Thoracic aorta (tissue), 2 donors: ENCODE results near the gene DBX1. TPM values are rescaled to one million over a fixed set of nuclear protein-coding genes. Genes with fewer than 3 reads are reported as not detected.

Source experiments
- ATAC-seq: fragments of 150-250 bp; one replicate; pipeline ENCODE4 v1.8.0; 2017; ENCODE audit warnings: low read depth; ENCODE audit not compliant: insufficient number of reproducible peaks, low FRiP score
- DNase-seq: peaks from one replicate; pipeline ENCODE4 v3.0.0-alpha.2; 2020; ENCODE audit warnings: low spot score
- H3K27ac ChIP-seq, 2 donors: fragments of 200-600 bp; sonication (generic); 1 replicate in 1 of 2; 2 replicates in 1 of 2; pipeline ENCODE4 v1.5.1; 2016; ENCODE audit warnings: mild to moderate bottlenecking in 2 of 2, moderate library complexity in 2 of 2
- H3K27me3 ChIP-seq: fragments of 200-600 bp; sonication (generic); replicated peaks from 2 replicates; pipeline ENCODE4 v1.6.0; 2016; ENCODE audit warnings: mild to moderate bottlenecking; ENCODE audit not compliant: insufficient read depth
- H3K36me3 ChIP-seq: fragments of 200-600 bp; sonication (generic); one replicate; pipeline ENCODE4 v1.5.1; 2016
- H3K4me1 ChIP-seq, 2 donors: fragments of 200-600 bp; sonication (generic); 1 replicate in 1 of 2; 2 replicates in 1 of 2; pipeline versions ENCODE4 v1.5.1 to v1.6.0; 2016; ENCODE audit warnings: low read depth in 2 of 2, mild to moderate bottlenecking in 1 of 2; ENCODE audit not compliant: control insufficient read depth in 1 of 2
- H3K4me3 ChIP-seq: fragments of 200-600 bp; sonication (generic); 2 replicates; pipeline ENCODE4 v1.5.1; 2016; ENCODE audit warnings: mild to moderate bottlenecking
- H3K9me3 ChIP-seq: fragments of 200-600 bp; sonication (generic); 2 replicates; pipeline ENCODE4 v1.5.1; 2016
- total RNA-seq, 2 donors: library from RNA; depleted of rRNA; stranded (reverse); fragments of >200 nt; gene quantifications; one replicate each; pipeline versions ENCODE4 v1.1.0 to v1.2.3, GENCODE V29; 2016
- TF ChIP-seq, protein P1 (sequence below): fragments of 200-600 bp; sonication (generic); IDR thresholded peaks from one replicate; pipeline ENCODE4 v1.5.1; 2019; ENCODE audit warnings: antibody characterized with exemption

DBX1 gene
- total RNA-seq, 2 donors from 2014 or later: not detected

DNA sequence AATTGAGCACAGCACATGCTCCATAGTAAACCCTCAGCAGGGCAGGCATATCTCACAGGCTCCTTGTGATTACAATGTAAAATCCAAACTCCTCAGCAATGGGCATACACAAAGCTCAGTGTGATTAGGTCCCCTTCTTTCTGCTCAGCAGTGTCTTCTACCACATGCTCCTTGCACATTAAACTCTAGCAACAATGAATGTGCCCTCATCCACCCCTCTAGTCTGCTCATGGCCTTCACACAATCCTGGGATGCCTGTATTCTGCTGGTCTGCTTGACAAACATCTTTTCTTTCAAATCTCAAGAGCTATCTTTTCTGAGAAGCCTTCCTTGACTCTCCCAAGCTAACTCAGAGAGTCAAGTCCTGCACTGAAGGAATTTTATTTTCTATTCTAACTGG is 32.4 kb upstream of the DBX1 start:
- no peak for DNase-seq
- H3K27ac ChIP-seq: no peak overlapping the region
- TF ChIP-seq, protein P1, sequence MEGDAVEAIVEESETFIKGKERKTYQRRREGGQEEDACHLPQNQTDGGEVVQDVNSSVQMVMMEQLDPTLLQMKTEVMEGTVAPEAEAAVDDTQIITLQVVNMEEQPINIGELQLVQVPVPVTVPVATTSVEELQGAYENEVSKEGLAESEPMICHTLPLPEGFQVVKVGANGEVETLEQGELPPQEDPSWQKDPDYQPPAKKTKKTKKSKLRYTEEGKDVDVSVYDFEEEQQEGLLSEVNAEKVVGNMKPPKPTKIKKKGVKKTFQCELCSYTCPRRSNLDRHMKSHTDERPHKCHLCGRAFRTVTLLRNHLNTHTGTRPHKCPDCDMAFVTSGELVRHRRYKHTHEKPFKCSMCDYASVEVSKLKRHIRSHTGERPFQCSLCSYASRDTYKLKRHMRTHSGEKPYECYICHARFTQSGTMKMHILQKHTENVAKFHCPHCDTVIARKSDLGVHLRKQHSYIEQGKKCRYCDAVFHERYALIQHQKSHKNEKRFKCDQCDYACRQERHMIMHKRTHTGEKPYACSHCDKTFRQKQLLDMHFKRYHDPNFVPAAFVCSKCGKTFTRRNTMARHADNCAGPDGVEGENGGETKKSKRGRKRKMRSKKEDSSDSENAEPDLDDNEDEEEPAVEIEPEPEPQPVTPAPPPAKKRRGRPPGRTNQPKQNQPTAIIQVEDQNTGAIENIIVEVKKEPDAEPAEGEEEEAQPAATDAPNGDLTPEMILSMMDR: no peak
- H3K4me3 ChIP-seq: no peak overlapping the region
- ATAC-seq: no peak
- no peaks in the 10 kb centered on the region for H3K36me3 ChIP-seq
- H3K27me3 ChIP-seq: no peaks in the 10 kb centered on the region
- no peaks in the 10 kb centered on the region for H3K9me3 ChIP-seq
- H3K4me1 ChIP-seq: no peaks in the 10 kb centered on the region

DNA sequence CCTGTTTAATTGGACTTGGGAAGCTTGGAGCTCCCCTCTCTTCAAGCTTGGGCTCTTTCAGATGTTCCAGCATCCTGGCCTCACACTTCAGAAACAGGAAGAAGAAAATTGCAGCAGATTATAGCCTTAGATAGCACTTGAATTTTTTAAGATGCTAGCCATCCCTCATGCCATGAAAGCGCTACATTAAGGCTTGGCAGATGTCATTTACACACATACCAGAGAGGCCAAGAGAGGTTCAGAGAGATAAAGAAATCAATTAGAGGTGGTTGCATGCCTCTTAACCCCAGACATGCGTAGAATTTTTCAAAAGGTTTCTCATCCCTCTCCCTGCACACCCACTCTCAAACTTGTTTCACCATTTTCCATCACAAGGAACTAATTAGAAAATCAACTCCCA is 31.9 kb upstream of the DBX1 start:
- H3K27ac ChIP-seq: no peak overlapping the region
- no peaks in the 10 kb centered on the region for H3K9me3 ChIP-seq
- H3K4me1 ChIP-seq: no peaks in the 10 kb centered on the region
- H3K27me3 ChIP-seq: no peaks in the 10 kb centered on the region
- DNase-seq (no peak), ATAC-seq (no peak)
- TF ChIP-seq, protein P1: no peak
- no peaks in the 10 kb centered on the region for H3K36me3 ChIP-seq
- H3K4me3 ChIP-seq: no peak overlapping the region

DNA sequence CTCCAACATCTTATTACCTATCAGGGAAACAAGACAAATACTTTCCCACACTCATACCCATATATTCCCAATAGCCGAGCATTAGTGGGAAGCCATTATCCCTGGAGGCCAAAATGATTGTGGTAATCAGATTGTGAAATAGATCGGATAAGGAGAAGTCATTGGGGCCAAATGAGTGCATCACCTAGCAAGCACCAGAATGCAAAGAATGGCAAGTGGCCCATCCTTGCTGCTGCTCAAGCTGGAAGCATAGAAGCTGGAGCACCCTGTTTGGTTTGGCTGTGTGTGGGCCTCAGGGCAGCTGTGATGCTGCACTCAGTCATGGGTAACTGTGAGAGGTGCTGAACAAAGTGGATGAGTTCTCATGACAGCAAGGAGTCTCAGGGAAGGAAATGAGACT is 18.7 kb upstream of the DBX1 start:
- DNase-seq (no peak), ATAC-seq (no peak)
- H3K27ac ChIP-seq: no peak overlapping the region
- no peaks in the 10 kb centered on the region for H3K27me3 ChIP-seq
- H3K9me3 ChIP-seq: no peaks in the 10 kb centered on the region
- H3K36me3 ChIP-seq: no peaks in the 10 kb centered on the region
- no peaks in the 10 kb centered on the region for H3K4me1 ChIP-seq
- H3K4me3 ChIP-seq: no peak overlapping the region
- TF ChIP-seq, protein P1: no peak

- Histone ChIP-seq H3K27me3 (no peaks in the 10 kb centered on the region), H3K4me3 (no peak overlapping the region), H3K27ac (no peak overlapping the region), H3K4me1 (no peaks in the 10 kb centered on the region), H3K9me3 (no peaks in the 10 kb centered on the region), H3K36me3 (no peaks in the 10 kb centered on the region)
- ATAC-seq (no peak), DNase-seq (no peak)
- TF ChIP-seq, protein P1: no peak
Measured at GRCh38 chr11:20177136-20177535, 16.9 kb upstream of the DBX1 start.

DNA sequence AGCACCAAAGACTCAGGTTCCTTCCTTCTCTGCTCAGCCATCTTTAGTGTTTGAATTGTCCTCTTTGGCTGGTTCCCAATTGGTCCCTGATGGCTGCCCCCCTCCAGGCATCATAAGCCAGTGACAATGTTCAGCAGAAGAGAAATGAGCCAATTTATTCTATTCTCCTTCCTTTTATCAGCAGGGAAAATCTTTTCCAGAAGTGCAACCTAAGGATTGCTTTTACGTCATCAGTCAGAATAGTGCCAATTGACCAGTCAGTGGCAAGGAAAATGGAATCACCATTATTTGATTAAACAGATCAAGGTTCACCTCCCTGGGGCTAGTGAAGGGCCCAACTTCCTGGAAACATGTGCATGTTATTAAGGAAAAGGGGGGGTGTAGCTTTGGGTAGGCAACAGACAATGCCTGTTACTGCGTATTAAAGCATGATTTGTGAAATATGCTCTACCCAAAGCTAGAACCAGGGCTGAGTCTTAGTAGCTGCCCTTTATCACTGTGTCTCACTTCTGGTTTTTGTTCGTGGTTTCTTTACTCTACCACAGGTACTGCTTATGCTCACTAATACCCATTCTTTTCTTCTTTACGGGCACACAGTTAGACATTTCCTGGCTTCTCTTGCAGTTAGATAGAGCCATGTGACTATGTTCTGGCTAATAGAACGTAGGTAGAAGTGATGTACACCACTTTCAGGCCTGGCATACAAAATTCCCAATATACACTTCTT is 12.6 kb upstream of the DBX1 start:
- peaks cover 7% of the 10 kb centered on the region for H3K9me3 ChIP-seq
- no peaks in the 10 kb centered on the region for H3K27me3 ChIP-seq
- TF ChIP-seq, protein P1: no peak
- ATAC-seq (no peak), DNase-seq (no peak)
- H3K4me1 ChIP-seq: no peaks in the 10 kb centered on the region
- no peak overlapping the region for H3K27ac ChIP-seq
- no peaks in the 10 kb centered on the region for H3K36me3 ChIP-seq
- no peak overlapping the region for H3K4me3 ChIP-seq
